ENCODE data around the gene TMEM168.

The TMEM168 gene

GRCh38 chr7:112763298-112763697 lies 26.9 kb downstream of the TMEM168 start:
- TF ChIP-seq CTCF (IDR thresholded peaks at IDR 0.05; ENCODE audit: low read depth, low read length, missing control alignments): no peak
- DNase-seq (ENCODE audit: low read depth): no peak
- H3K4me3 ChIP-seq (ENCODE audit: low read depth, low read length): no peak overlapping the region

- DNase-seq (ENCODE audit: low read depth): no peak
- no peak overlapping the region for H3K4me3 ChIP-seq (ENCODE audit: low read depth, low read length)
- TF ChIP-seq CTCF (IDR thresholded peaks at IDR 0.05; ENCODE audit: low read depth, low read length, missing control alignments): no peak
Observed at GRCh38 chr7:112759905-112760304, 30.3 kb downstream of the TMEM168 start.

- no peak for DNase-seq (ENCODE audit: low read depth)
- TF ChIP-seq CTCF (IDR thresholded peaks at IDR 0.05; ENCODE audit: low read depth, low read length, missing control alignments): no peak
- H3K4me3 ChIP-seq (ENCODE audit: low read depth, low read length): no peak overlapping the region
Observed at GRCh38 chr7:112757337-112757736, 32.9 kb downstream of the TMEM168 start.

GRCh38 chr7:112753298-112753697 lies 36.9 kb downstream of the TMEM168 start:
- DNase-seq (ENCODE audit: low read depth): no peak
- TF ChIP-seq CTCF (IDR thresholded peaks at IDR 0.05; ENCODE audit: low read depth, low read length, missing control alignments): no peak
- no peak overlapping the region for H3K4me3 ChIP-seq (ENCODE audit: low read depth, low read length)

GRCh38 chr7:112752576-112752975 lies 37.6 kb downstream of the TMEM168 start:
- no peak overlapping the region for H3K4me3 ChIP-seq (ENCODE audit: low read depth, low read length)
- DNase-seq (ENCODE audit: low read depth): no peak
- no peak for TF ChIP-seq CTCF (IDR thresholded peaks at IDR 0.05; ENCODE audit: low read depth, low read length, missing control alignments)

- peak; percentile 37 for TF ChIP-seq CTCF (IDR thresholded peaks at IDR 0.05; ENCODE audit: low read depth, low read length, missing control alignments)
- no peak overlapping the region for H3K4me3 ChIP-seq (ENCODE audit: low read depth, low read length)
- DNase-seq (ENCODE audit: low read depth): no peak
Observed at GRCh38 chr7:112749775-112750174, 40.4 kb downstream of the TMEM168 start.

GRCh38 chr7:112748381-112748780 lies 41.8 kb downstream of the TMEM168 start:
- no peak for DNase-seq (ENCODE audit: low read depth)
- no peak overlapping the region for H3K4me3 ChIP-seq (ENCODE audit: low read depth, low read length)
- no peak for TF ChIP-seq CTCF (IDR thresholded peaks at IDR 0.05; ENCODE audit: low read depth, low read length, missing control alignments)

Measured in GM12864 (cell line).